Measurements from ENCODE around the gene THYN1.

The THYN1 gene

DNA sequence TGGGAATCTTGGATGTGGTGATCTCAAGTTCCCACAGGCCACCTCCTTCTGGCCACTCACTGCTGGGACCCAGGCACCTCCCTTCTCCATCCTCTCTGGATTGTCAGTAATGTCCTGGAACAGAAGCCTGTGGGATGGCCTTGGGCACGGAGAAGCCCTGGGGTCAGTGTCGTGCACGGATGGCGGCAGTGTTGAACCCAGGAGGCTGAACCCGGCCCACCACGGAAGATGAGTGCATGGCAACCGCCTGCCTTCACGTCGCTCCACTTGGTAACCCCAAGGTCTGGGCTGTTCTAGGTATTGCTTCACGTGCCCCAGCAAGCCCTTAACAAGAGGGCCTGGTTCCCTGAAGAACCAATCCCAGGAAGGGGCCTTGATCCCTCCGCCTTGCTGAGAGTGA is 7.1 kb downstream of the THYN1 start:
- no peak overlapping the region for H3K27ac ChIP-seq
- TF ChIP-seq ZFX (IDR thresholded peaks at IDR 0.05; ENCODE audit: borderline replicate concordance) = no peak
- TF ChIP-seq, protein P1, sequence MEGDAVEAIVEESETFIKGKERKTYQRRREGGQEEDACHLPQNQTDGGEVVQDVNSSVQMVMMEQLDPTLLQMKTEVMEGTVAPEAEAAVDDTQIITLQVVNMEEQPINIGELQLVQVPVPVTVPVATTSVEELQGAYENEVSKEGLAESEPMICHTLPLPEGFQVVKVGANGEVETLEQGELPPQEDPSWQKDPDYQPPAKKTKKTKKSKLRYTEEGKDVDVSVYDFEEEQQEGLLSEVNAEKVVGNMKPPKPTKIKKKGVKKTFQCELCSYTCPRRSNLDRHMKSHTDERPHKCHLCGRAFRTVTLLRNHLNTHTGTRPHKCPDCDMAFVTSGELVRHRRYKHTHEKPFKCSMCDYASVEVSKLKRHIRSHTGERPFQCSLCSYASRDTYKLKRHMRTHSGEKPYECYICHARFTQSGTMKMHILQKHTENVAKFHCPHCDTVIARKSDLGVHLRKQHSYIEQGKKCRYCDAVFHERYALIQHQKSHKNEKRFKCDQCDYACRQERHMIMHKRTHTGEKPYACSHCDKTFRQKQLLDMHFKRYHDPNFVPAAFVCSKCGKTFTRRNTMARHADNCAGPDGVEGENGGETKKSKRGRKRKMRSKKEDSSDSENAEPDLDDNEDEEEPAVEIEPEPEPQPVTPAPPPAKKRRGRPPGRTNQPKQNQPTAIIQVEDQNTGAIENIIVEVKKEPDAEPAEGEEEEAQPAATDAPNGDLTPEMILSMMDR (IDR thresholded peaks at IDR 0.05) = no peak

DNA sequence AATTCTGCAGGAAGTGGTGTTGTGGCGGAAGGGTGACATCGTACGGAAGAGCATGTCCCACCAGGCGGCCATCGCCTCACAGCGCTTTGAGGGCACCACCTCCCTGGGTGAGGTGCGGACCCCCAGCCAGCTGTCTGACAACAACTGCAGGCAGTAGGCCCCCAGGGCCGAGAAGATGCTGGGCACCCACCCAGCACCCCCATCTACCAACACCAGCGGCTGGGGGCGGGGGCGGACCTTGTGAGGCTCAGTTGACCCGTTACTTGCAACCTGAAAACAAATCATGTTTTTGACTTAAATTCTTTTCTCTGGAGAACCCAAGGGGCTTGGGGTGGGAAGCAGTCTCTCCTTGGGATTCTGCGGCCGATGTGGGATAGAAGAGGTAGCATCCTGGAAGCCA is 7.7 kb downstream of the THYN1 start:
- H3K27ac ChIP-seq = no peak overlapping the region

DNA sequence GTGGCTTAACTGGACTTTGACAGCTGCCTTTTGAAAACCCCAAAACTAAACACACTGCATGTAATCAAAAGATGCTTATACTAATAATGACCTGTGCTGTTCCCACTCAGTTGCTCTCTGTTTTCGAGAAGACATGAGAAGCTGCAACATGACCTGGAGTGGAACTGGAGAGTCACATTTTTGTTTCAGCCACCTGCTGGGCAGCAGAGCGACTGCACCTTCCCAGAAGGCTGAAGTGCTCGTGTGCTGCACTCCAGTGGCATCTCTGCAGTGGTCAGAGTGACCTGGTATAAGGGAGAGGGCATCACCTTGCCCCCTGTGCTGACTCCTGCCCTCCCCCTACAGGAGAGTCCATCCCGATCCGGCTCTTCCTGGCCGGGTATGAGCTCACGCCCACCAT is 8.6 kb downstream of the THYN1 start:
- H3K27ac ChIP-seq = no peak overlapping the region
- TF ChIP-seq ZFX (IDR thresholded peaks at IDR 0.05; ENCODE audit: borderline replicate concordance) = no peak
- TF ChIP-seq, protein P1 (IDR thresholded peaks at IDR 0.05) = peak; percentile 21; the same call in 1 of the 2 replicates

More for the DNA sequence above, 7.7 kb downstream of the THYN1 start:
- no peak for TF ChIP-seq ZFX (IDR thresholded peaks at IDR 0.05; ENCODE audit: borderline replicate concordance)
- TF ChIP-seq, protein P1 (IDR thresholded peaks at IDR 0.05) = no peak

DNA sequence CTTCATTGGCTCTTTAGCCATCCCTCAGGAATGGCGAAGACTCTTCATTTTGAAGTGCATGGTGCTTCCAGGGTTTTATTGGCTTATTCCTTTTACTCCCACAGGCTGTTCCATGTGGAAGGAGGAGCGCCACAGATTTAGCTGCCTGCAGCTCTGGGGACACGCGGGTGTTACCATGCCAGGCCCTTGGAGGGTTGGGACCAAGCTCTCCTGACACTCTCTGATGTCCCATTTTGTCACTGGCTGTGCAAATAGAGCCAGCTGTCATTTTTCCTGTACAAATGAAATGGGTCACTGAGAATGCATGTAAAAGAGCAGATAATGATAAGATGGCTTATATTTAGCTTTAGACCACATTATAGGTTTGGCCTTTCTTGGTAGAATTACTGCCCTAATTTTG is 9.2 kb downstream of the THYN1 start:
- H3K27ac ChIP-seq = no peak overlapping the region
- TF ChIP-seq, protein P1 (IDR thresholded peaks at IDR 0.05) = no peak
- no peak for TF ChIP-seq ZFX (IDR thresholded peaks at IDR 0.05; ENCODE audit: borderline replicate concordance)

GRCh38 chr11:134242376-134242775 is 10.8 kb downstream of the THYN1 start:
- TF ChIP-seq ZFX (IDR thresholded peaks at IDR 0.05; ENCODE audit: borderline replicate concordance) = no peak
- TF ChIP-seq, protein P1 (IDR thresholded peaks at IDR 0.05) = no peak
- H3K27ac ChIP-seq = no peak overlapping the region

GRCh38 chr11:134240592-134240991 is 12.6 kb downstream of the THYN1 start:
- no peak for TF ChIP-seq ZFX (IDR thresholded peaks at IDR 0.05; ENCODE audit: borderline replicate concordance)
- TF ChIP-seq, protein P1 (IDR thresholded peaks at IDR 0.05) = no peak
- H3K27ac ChIP-seq = no peak overlapping the region

DNA sequence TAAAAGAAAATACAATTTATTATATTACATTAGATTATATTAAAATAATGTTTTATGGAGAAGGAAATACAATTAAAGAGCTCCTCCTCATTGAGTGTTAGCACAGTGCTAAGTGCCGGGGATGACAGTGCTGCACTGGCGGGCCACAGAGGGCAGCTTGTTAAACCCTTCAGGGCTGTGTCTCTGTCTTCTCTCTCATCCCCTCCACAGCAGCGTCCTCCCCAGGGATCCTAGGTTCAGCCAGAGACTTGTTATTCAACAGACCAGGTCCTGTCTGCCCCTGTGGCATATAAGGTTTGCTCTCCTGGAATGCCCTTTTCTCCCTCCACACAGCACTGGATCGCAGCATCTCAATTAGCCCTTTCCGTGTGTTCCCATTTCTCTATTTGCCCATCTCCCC is 14.2 kb downstream of the THYN1 start:
- TF ChIP-seq, protein P1 (IDR thresholded peaks at IDR 0.05) = no peak
- TF ChIP-seq ZFX (IDR thresholded peaks at IDR 0.05; ENCODE audit: borderline replicate concordance) = no peak
- no peak overlapping the region for H3K27ac ChIP-seq

Data from 22Rv1 (cell line).